ENCODE data around the gene SNAI1. TPM values are rescaled to one million over a fixed set of nuclear protein-coding genes. Genes with fewer than 3 reads are reported as not detected.

The SNAI1 gene
- total RNA-seq, 1 donor from 2014 or later = not detected

DNA sequence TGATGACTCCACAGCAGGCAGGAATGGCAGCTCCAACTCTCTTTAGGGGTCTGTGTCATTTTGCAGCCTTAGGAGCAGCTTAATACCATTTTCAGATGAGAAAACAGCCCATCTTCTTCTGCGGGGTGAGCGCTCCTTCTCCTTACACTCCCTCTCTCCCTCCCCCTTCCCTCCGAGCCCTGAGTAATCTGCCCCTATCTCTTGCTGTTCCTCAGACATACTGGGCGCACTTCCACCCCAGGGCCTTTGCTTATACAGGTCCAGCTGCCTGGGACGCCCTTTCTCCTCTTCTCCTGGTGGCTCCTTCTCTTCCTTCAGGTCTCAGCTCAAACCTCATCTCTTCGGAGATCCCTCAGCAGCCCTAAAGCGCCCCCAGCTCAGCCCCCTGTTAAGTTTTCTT, 54.8 kb downstream of the SNAI1 start:
- DNase-seq = no peak

DNA sequence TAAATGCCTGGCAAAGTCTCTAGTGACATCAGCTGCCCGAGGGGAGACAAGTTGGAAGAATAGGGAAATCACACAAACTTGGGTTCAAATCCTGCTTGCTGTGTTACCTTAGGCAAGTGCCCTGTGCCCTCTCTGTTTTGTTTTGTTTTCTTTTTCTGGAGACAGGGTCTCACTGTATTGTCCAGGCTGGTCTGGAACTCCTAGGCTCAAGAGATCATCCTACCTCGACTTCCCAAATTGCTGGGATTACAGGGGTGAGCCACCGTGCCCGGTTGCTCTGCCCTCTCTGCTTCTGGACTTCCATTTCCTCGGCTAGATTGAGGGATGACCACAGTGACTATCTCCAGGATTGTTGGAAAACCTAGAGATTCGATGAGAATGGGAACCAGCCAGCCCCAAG, 55.4 kb downstream of the SNAI1 start:
- no peak for DNase-seq

Small RNA genes lying within 50 kb of the gene (small RNA-seq; reads per million reads assigned to genes)
- gene RF00017 = not detected
- gene RNU6-147P = not detected

Other genes with a start within 250 kb of the SNAI1 start
- gene SLC9A8, start 170.2 kb upstream of the SNAI1 start, total RNA-seq = 6.1 TPM
- gene SPATA2, start 67.5 kb upstream of the SNAI1 start, total RNA-seq = 2.7 TPM
- gene RNF114, start 46.6 kb upstream of the SNAI1 start, total RNA-seq = 38.7 TPM
- gene UBE2V1, start 130.2 kb downstream of the SNAI1 start, total RNA-seq = 30.1 TPM
- 10.0 TPM for gene PEDS1, start 170.7 kb downstream of the SNAI1 start, total RNA-seq
- 0.78 TPM for gene CEBPB, start 207.8 kb downstream of the SNAI1 start, total RNA-seq

All from occipital lobe (tissue), 3 donors.